Fibroblast of pulmonary artery (primary cell): ENCODE measurements around the gene RGL1.
"Not testable (repeated sequence)": the region's sequence is repeated elsewhere in the genome, so short reads cannot be mapped to it uniquely, and the experiment has no call there.

Source experiments
- DNase-seq: peaks from one replicate; pipeline ENCODE4 v3.0.0-alpha.2; 2010; ENCODE audit warnings: low read depth
- H3K4me3 ChIP-seq: replicated peaks from 2 replicates; pipeline ENCODE4 v1.5.1; 2011; ENCODE audit warnings: low read depth, mild to moderate bottlenecking, control low read depth, low read length, moderate library complexity
- CTCF ChIP-seq: IDR thresholded peaks from 2 replicates; pipeline ENCODE4 v1.5.1; 2011; ENCODE audit warnings: mild to moderate bottlenecking, control low read depth, low read length, inconsistent platforms; ENCODE audit errors: missing control alignments

Gene RGL1

GRCh38 chr1:183804916-183805841 is at the start of gene RGL1:
RGL1 (plus strand) TSS chr1:183805120; CDS start chr1:183805298, 178 bp downstream.
- H3K4me3 ChIP-seq, result peak within 1 kb of the TSS; percentile 70
- TF ChIP-seq CTCF, result no peak
- peak; percentile 93 for DNase-seq

GRCh38 chr1:183756326-183756725 is 48.6 kb upstream of the RGL1 start:
- no peak overlapping the region for H3K4me3 ChIP-seq
- DNase-seq, result no peak
- no peak for TF ChIP-seq CTCF

- DNase-seq, result peak; percentile 84
- no peak overlapping the region for H3K4me3 ChIP-seq
- no peak for TF ChIP-seq CTCF
Measured at GRCh38 chr1:183757061-183757460, 47.9 kb upstream of the RGL1 start.

DNA sequence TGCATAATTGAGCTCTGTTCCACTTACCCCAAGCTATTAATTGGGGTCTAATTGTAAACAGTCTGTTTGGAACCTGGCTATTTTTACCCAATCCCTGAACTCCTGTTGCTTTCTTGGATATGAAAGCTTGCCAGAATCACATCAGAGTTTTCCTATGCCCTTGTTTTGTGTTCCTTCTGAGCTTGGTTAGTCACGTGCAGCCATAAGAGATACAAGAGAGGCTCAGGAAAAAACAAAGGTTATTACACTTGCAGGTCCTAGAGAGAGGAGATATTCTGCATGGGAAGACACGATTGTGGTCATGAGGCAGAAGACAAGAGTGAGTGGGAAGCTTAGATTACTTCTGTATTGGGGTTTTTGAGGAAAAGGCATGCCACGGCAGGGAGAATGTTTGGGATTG is 46.0 kb upstream of the RGL1 start:
- H3K4me3 ChIP-seq, result no peak overlapping the region
- TF ChIP-seq CTCF, result no peak
- DNase-seq, result no peak

GRCh38 chr1:183760661-183761060 is 44.3 kb upstream of the RGL1 start:
- no peak for TF ChIP-seq CTCF
- DNase-seq, result no peak
- no peak overlapping the region for H3K4me3 ChIP-seq

DNA sequence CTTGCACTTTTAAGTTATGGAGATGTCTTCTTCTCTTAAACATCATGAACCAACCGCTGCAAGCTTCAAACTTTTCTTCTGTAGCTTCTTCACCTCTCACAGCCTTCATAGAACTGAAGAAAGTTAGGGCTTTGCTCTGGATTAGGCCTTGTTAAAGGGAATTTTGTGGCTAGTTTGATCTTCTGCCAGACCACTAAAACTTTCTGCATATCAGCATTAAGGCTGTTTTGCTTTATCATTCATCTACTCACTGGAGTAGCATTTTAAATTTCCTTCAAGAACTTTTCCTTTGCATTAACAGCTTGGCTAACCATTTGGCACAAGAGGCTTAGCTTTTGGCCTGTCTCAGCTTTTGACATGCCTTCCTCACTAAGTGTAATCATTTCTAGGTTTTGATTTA is 43.0 kb upstream of the RGL1 start:
- no peak overlapping the region for H3K4me3 ChIP-seq
- TF ChIP-seq CTCF, result no peak
- peak; percentile 39 for DNase-seq

DNA sequence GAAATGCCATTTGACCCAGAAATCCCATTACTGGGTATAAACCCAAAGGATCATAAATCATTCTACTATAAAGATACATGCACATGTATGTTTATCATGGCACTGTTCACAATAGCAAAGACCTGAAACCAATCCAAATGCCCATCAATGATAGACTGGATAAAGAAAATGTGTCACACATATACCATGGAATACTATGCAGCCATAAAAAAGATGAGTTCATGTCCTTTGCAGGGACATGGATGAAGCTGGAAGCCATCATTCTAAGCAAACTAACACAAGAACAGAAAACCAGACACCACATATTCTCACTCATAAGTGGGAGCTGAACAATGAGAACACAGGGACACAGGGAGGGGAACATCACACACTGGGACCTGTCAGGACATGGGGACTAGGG is 42.1 kb upstream of the RGL1 start:
- not testable (repeated sequence) for DNase-seq, H3K4me3 ChIP-seq
